Tongue (tissue), 2 donors: Measurements from ENCODE around the gene SMOC1. TPM values are rescaled to one million over a fixed set of nuclear protein-coding genes. Genes with fewer than 3 reads are reported as not detected.

Source experiments
- DNase-seq: peaks from one replicate; pipeline ENCODE4 v3.0.0-alpha.2; 2015
- total RNA-seq: library from RNA; depleted of rRNA; stranded (reverse); fragments of >200 nt; gene quantifications from one replicate; pipeline ENCODE4 v1.2.3, GENCODE V29; 2014

The SMOC1 gene
- 4.0 TPM for total RNA-seq

- peak; percentile 66 for DNase-seq
Observed at GRCh38 chr14:69879175-69880043, at the start of gene SMOC1. TSS of gene SMOC1 (plus strand) at chr14:69879416. CDS start at chr14:69879679, 263 bp downstream.

GRCh38 chr14:69838881-69839416, 40.3 kb upstream of the SMOC1 start:
- no peak for DNase-seq

- no peak for DNase-seq
Observed at GRCh38 chr14:69839661-69840060, 39.6 kb upstream of the SMOC1 start.

GRCh38 chr14:69841656-69842055, 37.6 kb upstream of the SMOC1 start:
- peak; percentile 74 for DNase-seq

- DNase-seq, result no peak
Observed at GRCh38 chr14:69842686-69843420, 36.4 kb upstream of the SMOC1 start.

GRCh38 chr14:69844171-69844570, 35.0 kb upstream of the SMOC1 start:
- DNase-seq, result no peak

GRCh38 chr14:69845050-69845581, 34.1 kb upstream of the SMOC1 start:
- no peak for DNase-seq

- DNase-seq, result no peak
Observed at GRCh38 chr14:69845787-69846186, 33.4 kb upstream of the SMOC1 start.

GRCh38 chr14:69848156-69848555, 31.1 kb upstream of the SMOC1 start:
- no peak for DNase-seq

- DNase-seq, result peak; percentile 48
Observed at GRCh38 chr14:69848903-69849391, 30.3 kb upstream of the SMOC1 start.

- peak; percentile 63 for DNase-seq
Observed at GRCh38 chr14:69850086-69850735, 29.0 kb upstream of the SMOC1 start.

- DNase-seq, result no peak
Observed at GRCh38 chr14:69850736-69851112, 28.5 kb upstream of the SMOC1 start.

GRCh38 chr14:69852531-69853321, 26.5 kb upstream of the SMOC1 start:
- no peak for DNase-seq

- no peak for DNase-seq
Observed at GRCh38 chr14:69853774-69854173, 25.4 kb upstream of the SMOC1 start.

GRCh38 chr14:69854598-69854997, 24.6 kb upstream of the SMOC1 start:
- DNase-seq, result no peak

GRCh38 chr14:69855180-69855832, 23.9 kb upstream of the SMOC1 start:
- no peak for DNase-seq

- no peak for DNase-seq
Observed at GRCh38 chr14:69858801-69859200, 20.4 kb upstream of the SMOC1 start.

GRCh38 chr14:69859591-69859990, 19.6 kb upstream of the SMOC1 start:
- DNase-seq, result no peak

GRCh38 chr14:69860221-69860620, 19.0 kb upstream of the SMOC1 start:
- DNase-seq, result no peak

- DNase-seq, result no peak
Observed at GRCh38 chr14:69861025-69861569, 18.1 kb upstream of the SMOC1 start.

GRCh38 chr14:69863083-69863482, 16.1 kb upstream of the SMOC1 start:
- DNase-seq, result no peak
